NCI-H146 (cell line): Measurements from ENCODE around the gene RPN2.
A peak's percentile ranks its signal among the peaks of the same experiment; 100 is the strongest.

ENCODE experiments used
- DNase-seq: peaks from one replicate; lab custom pipeline; 2025; lab: John Stamatoyannopoulos, UW

RPN2 gene

GRCh38 chr20:37185686-37186085 lies 6.6 kb downstream of the RPN2 start:
- no peak for DNase-seq

GRCh38 chr20:37188787-37189186 lies 9.7 kb downstream of the RPN2 start:
- DNase-seq = no peak

DNA sequence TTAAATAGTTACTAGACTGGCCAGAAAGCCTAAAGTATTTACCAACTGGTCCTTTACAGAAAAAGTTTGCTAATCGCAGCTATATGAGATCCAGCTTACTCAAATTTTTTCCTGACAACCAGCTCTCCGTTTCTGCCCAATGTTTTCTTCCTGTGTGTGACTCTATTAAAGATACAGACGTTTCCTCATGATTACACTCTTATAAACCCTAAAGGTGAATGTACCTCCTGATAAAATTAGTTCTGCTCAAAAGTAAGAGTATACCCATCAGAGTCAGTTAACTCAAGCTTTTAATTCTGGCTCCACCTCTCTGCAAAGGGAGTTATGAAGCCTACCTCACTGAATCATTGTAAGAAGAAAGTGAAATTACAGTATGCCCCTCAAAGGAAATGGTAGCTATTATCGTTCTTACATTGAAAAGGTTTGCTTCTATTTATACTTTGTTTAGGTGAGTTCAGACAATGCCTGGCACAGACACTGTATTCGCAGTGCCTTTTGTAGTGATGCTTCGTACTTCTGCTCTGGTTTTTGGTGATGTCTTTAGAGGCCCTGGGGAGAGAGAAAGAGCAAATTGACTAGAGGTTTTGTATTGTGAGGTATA lies 10.4 kb downstream of the RPN2 start:
- no peak for DNase-seq

GRCh38 chr20:37190354-37191112 lies 11.4 kb downstream of the RPN2 start:
- DNase-seq = no peak

DNA sequence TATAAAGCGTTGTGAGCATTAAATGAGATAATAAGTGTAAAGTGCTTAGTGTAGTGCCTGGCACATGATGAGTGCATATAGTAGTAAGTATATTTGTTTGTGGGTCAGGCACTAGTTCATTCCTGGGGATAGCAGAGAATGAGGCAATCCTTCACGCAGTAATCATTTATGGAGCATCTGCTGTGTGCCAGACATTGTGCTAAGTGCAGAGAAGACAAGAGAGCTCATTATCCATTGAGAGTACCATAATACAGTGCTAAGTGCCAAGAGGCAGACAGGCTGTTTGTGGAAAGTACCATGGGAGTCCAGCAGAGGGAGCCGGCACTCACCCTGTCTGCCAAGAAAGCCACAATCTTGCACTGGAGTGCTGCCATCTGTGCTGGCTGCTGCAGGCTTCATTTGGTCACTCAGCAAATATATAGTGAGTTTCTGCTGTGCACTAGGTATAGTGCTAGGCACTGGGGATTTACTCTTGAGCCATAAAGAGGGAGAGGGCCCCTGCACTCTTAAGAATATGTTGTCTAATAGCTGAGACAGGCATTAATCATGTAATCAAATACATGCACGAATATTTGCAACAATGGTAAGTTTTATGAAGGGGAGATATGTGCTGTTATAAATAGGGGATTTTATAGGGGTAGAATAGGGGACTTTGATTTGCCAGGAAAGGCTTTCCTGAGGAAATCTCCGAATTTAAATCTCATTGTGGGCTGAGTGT lies 13.2 kb downstream of the RPN2 start:
- peak; percentile 61 for DNase-seq

GRCh38 chr20:37193226-37193625 lies 14.1 kb downstream of the RPN2 start:
- DNase-seq = no peak

DNA sequence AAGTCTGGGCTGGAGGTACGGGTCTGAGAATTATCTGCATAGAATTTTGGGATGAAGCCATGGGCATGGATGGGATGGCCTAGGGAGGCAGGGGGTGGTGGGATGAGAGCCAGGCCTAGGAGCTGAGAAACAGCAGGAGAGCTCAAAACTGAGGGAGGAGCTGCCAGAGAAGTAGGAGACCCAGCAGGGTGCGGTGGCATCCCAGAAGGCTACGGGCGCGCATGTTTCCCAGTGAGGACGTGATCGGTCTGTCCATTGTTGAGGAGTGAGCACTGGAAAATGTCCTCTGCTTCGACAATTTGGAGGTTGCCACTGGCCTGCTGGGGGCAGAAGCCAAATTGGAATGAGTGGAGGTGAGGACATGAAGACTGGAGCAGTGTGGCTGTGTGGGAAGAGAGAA lies 14.7 kb downstream of the RPN2 start:
- DNase-seq = no peak

GRCh38 chr20:37194621-37195417 lies 15.7 kb downstream of the RPN2 start:
- no peak for DNase-seq

DNA sequence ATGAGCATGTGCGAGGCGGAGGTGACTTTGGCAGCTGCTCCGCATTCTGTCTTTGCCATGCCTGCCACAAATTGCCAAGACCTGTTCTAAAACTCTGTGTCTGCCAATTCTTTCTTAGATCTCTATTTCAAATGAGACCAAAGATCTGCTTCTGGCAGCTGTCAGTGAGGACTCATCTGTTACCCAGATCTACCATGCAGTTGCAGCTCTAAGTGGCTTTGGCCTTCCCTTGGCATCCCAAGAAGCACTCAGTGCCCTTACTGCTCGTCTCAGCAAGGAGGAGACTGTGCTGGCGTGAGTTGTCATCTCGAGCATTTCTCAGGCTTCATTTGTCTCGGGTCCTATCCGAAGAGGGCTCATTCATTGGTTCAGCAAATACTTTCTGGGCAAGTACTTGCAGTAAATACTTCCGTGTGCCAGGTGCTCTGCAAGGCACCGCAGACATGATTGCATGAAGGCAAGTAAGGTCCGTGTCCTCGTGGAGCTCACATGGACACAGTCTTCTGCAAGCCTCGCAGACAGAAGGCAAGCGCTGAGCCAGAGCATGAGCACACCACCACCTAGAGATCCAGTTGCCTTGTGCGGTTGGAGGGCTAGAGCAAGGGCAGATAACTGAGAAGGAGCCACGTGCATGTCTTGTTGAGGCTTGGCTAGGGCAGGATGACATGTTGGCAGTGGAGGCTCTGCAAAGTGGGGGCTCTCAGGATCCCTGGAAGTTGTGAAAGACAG lies 20.0 kb downstream of the RPN2 start:
- DNase-seq = no peak

DNA sequence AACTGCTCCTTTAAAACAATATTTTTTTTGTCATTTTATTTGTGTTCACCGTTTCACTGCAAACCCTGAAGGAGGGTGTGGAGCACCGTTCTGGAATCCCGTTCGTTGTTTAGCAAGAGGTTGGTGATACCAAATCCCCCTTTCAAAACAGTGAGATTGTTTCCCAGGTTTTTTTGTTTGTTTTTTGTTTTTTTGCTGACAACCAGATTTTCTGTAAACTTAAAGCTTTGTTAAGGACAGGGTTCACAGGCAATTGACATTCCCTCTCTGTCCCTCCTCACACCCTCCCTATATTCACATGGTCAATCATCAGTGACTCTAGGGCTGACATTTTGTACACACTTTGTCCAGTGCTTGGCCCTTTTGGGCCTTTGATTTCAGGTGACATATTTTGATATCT lies 21.2 kb downstream of the RPN2 start:
- DNase-seq = no peak

- DNase-seq = no peak
These were observed 22.0 kb downstream of the RPN2 start for GRCh38 chr20:37200926-37201826.

- no peak for DNase-seq
These were observed 22.7 kb downstream of the RPN2 start for GRCh38 chr20:37201827-37202162.

DNA sequence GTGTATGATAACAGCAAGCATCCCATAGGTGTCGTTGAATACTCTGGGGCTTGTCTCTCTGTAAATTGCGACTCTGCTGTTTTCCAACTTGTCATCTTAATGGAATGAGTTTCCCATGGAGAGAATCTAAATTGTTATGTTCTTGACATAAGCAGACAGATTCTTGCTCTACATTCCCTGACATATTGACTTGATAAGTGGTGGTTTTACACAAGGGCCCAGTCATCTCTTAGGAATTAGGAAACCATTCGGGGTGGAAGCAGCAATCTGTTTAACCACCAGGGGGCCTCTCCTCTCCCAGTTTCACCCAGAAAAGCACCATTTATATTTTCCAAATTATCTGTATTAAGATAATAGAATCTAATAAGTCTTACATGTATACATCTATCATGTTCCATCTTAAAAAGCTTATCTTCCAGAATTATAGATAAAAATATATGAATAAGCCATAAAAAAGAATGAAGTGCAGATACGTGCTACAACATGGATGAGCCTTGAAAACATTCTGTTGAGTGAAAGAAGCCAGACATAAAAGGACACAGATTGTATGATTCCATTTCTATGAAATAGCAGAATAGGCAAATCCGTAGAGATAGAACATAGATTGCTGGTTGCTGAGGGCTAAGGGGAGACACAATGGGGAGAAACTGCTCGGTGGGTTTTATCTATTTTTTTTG lies 23.3 kb downstream of the RPN2 start:
- peak; percentile 46 for DNase-seq

DNA sequence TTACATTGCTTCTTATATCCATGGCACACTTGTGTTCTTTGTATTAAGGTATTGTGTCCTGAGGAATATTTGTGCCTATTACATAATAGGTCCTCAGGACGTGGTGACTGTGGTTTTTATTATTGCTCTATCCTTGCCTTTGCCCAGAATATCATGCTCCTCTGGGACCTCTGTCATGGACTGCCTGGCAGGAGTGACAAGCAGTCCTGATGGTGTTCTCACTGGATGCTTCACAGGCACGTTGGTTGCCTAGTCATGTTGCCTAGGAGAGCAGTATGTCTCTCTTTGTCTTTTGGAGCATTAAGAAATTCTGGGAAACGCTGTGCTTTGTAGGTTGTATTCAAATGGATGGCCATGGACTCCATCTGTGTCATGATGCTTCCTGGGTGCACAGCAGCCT lies 24.9 kb downstream of the RPN2 start:
- no peak for DNase-seq

DNA sequence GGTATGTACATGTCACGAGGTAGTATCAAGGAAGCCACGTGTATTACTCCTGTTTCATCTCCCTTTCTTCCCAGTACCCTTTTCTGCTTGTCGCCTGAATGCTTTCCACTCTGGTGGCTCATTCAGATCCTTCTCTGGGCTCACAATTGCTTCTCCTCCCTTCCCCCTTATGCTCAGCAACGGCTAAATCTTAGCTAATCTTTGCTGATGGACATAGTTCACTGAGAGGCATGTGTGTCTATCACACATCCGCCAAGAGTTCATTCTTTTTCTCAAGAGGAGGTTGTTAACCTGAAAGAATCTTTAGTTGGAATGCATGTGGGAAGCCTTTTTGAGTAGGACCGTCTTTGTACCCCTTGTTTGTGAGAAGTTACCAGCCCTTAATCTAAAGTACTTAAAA lies 26.0 kb downstream of the RPN2 start:
- DNase-seq = no peak

DNA sequence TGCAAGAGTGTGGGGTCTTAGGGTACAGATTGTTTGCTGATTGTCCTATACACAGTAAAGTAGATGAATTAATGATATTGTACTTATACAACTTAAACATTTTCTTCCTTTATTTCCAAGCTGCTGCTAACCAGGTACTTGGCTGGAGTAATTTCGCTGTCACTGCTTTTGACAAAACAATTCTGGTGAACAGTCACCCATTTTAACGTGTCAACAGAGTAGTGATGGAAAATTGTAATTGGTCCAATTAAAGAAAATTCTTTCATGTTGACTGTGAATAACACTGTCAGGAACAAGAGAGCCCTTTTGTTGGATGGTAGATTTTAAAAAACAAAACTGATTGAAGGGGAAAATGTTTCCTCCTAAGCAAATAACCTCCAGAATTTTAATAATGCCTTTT lies 26.7 kb downstream of the RPN2 start:
- peak; percentile 58 for DNase-seq

DNA sequence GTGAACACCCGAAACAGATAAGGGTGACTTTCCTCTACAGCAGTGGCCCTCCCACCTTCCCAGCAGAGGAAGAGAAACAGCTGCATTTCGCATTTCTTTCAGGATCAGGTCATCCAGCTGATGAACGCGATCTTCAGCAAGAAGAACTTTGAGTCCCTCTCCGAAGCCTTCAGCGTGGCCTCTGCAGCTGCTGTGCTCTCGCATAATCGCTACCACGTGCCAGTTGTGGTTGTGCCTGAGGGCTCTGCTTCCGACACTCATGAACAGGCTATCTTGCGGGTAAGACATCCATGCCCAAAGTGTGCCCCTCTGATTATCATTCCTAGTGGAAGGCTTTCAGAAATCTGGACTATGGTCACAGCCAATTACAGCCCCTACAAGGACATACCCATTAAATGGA lies 28.0 kb downstream of the RPN2 start:
- DNase-seq = no peak

GRCh38 chr20:37209193-37209592 lies 30.1 kb downstream of the RPN2 start:
- DNase-seq = no peak

- DNase-seq = no peak
These were observed 30.7 kb downstream of the RPN2 start for GRCh38 chr20:37209661-37210314.

GRCh38 chr20:37218441-37218840 lies 39.3 kb downstream of the RPN2 start:
- DNase-seq = no peak
